GM21529 (cell line): ENCODE results near the gene TMEM147.

Experiments
- ATAC-seq: cut with Tn5 transposase; IDR thresholded peaks from one replicate; pipeline ENCODE4 v1.9.1; 2021; ENCODE audit not compliant: unreplicated experiment

The TMEM147 gene

GRCh38 chr19:35545855-35546381 is 492 bp downstream of the TMEM147 start:
- ATAC-seq = peak; percentile 46

GRCh38 chr19:35546532-35546931 is 1.1 kb downstream of the TMEM147 start:
- no peak for ATAC-seq

GRCh38 chr19:35549174-35549788 is 3.9 kb downstream of the TMEM147 start:
- ATAC-seq = no peak

GRCh38 chr19:35549879-35550523 is 4.6 kb downstream of the TMEM147 start:
- ATAC-seq = no peak

GRCh38 chr19:35551091-35551810 is 5.8 kb downstream of the TMEM147 start:
- no peak for ATAC-seq

GRCh38 chr19:35552534-35553384 is 7.3 kb downstream of the TMEM147 start:
- ATAC-seq = no peak

GRCh38 chr19:35553385-35554000 is 8.1 kb downstream of the TMEM147 start:
- ATAC-seq = no peak

- no peak for ATAC-seq
These were observed 8.7 kb downstream of the TMEM147 start for GRCh38 chr19:35554076-35554475.

GRCh38 chr19:35555301-35556005 is 10.0 kb downstream of the TMEM147 start:
- no peak for ATAC-seq

GRCh38 chr19:35556025-35556590 is 10.7 kb downstream of the TMEM147 start:
- no peak for ATAC-seq

- ATAC-seq = no peak
These were observed 11.6 kb downstream of the TMEM147 start for GRCh38 chr19:35556846-35557538.

- no peak for ATAC-seq
These were observed 12.3 kb downstream of the TMEM147 start for GRCh38 chr19:35557539-35558399.

GRCh38 chr19:35558400-35559280 is 13.2 kb downstream of the TMEM147 start:
- ATAC-seq = no peak

GRCh38 chr19:35559281-35559659 is 13.8 kb downstream of the TMEM147 start:
- no peak for ATAC-seq

- ATAC-seq = no peak
These were observed 14.4 kb downstream of the TMEM147 start for GRCh38 chr19:35559781-35560180.

- ATAC-seq = no peak
These were observed 14.8 kb downstream of the TMEM147 start for GRCh38 chr19:35560271-35560670.

- ATAC-seq = no peak
These were observed 15.3 kb downstream of the TMEM147 start for GRCh38 chr19:35560677-35561076.
